ENCODE data around the gene TWIST1.

- no peak for TF ChIP-seq POLR2A (IDR thresholded peaks at IDR 0.05; ENCODE audit: low read depth, low read length)
- TF ChIP-seq POLR2AphosphoS5 (IDR thresholded peaks at IDR 0.05; ENCODE audit: low read depth, low read length): no peak
- no peak for TF ChIP-seq TAF1 (IDR thresholded peaks at IDR 0.05; ENCODE audit: borderline replicate concordance, low read depth, low read length)
These were observed 27.6 kb downstream of the TWIST1 start for GRCh38 chr7:19089797-19090196.
